Ishikawa (cell line): ENCODE data around the gene FBL.
A peak's percentile ranks its signal among the peaks of the same experiment; 100 is the strongest.

Source experiments
- CEBPB ChIP-seq: IDR thresholded peaks from 2 replicates; pipeline ENCODE4 v1.6.1; 2012
- CREB1 ChIP-seq: IDR thresholded peaks from 2 replicates; pipeline ENCODE4 v1.6.1; 2012; ENCODE audit warnings: low read depth
- EGR1 ChIP-seq: IDR thresholded peaks from 2 replicates; pipeline ENCODE4 v1.6.1; 2012
- EP300 ChIP-seq: IDR thresholded peaks from 2 replicates; pipeline ENCODE4 v1.6.1; 2012; ENCODE audit warnings: borderline replicate concordance
- FOXM1 ChIP-seq: IDR thresholded peaks from 2 replicates; pipeline ENCODE4 v1.6.1; 2012; ENCODE audit warnings: low read depth, borderline replicate concordance
- MAX ChIP-seq: IDR thresholded peaks from 2 replicates; pipeline ENCODE4 v1.6.1; 2012
- NFIC ChIP-seq: IDR thresholded peaks from 2 replicates; pipeline ENCODE4 v1.6.1; 2012
- RAD21 ChIP-seq: IDR thresholded peaks from 2 replicates; pipeline ENCODE4 v1.6.1; 2012; ENCODE audit warnings: low read depth
- REST ChIP-seq: IDR thresholded peaks from 2 replicates; pipeline ENCODE4 v1.6.1; 2012; ENCODE audit warnings: low read depth, mild to moderate bottlenecking
- TAF1 ChIP-seq: IDR thresholded peaks from 2 replicates; pipeline ENCODE4 v1.6.1; 2012; ENCODE audit warnings: low read depth, mild to moderate bottlenecking
- TCF12 ChIP-seq: IDR thresholded peaks from 2 replicates; pipeline ENCODE4 v1.6.1; 2012; ENCODE audit warnings: low read depth
- TEAD4 ChIP-seq: IDR thresholded peaks from 2 replicates; pipeline ENCODE4 v1.6.1; 2012
- USF1 ChIP-seq: IDR thresholded peaks from 2 replicates; pipeline ENCODE4 v1.6.1; 2012
- YY1 ChIP-seq: IDR thresholded peaks from 2 replicates; pipeline ENCODE4 v1.6.1; 2012; ENCODE audit warnings: low read depth
- ZBTB7A ChIP-seq: IDR thresholded peaks from 2 replicates; pipeline ENCODE4 v1.6.1; 2012; ENCODE audit warnings: low read depth

Gene FBL

GRCh38 chr19:39833464-39834286 is 12.5 kb downstream of the FBL start, which contains the start of gene DYRK1B:
Gene DYRK1B (minus strand): TSS chr19:39834162. CDS start chr19:39831867, 2,295 bp downstream.
- TF ChIP-seq MAX = peak; percentile 62
- TF ChIP-seq CREB1 = no peak
- no peak for TF ChIP-seq CEBPB
- peak; percentile 59 for TF ChIP-seq TCF12
- 0 out of 2 replicates have a peak, but pooled peaks have one; percentile 42 for TF ChIP-seq TAF1
- peak; percentile 92 for TF ChIP-seq ZBTB7A
- no peak for TF ChIP-seq FOXM1
- TF ChIP-seq EGR1 = peak; percentile 63; the same call in 1 of the 2 replicates
- TF ChIP-seq YY1 = peak; percentile 92
- TF ChIP-seq REST = no peak
- no peak; the same call in 1 of the 2 replicates for TF ChIP-seq TEAD4
- peak; percentile 100 for TF ChIP-seq USF1
- 0 out of 2 replicates have a peak, but pooled peaks have one; percentile 31 for TF ChIP-seq EP300

- TF ChIP-seq USF1 (no peak), TEAD4 (no peak), NFIC (no peak; the same call in 1 of the 2 replicates), MAX (no peak), ZBTB7A (no peak), EP300 (no peak), FOXM1 (no peak), EGR1 (no peak; the same call in 1 of the 2 replicates)
Measured at GRCh38 chr19:39833160-39833463, 13.1 kb downstream of the FBL start.

GRCh38 chr19:39832341-39833083 is 13.7 kb downstream of the FBL start:
- TF ChIP-seq USF1 (no peak), MAX (no peak), CREB1 (no peak), EGR1 (no peak), RAD21 (no peak), TAF1 (no peak), FOXM1 (no peak), NFIC (no peak), TEAD4 (no peak), EP300 (no peak), REST (no peak), YY1 (no peak), TCF12 (no peak), ZBTB7A (no peak), CEBPB (no peak)

GRCh38 chr19:39831679-39832078 is 14.5 kb downstream of the FBL start:
- TF ChIP-seq FOXM1 (no peak), CREB1 (no peak), USF1 (no peak), YY1 (no peak), ZBTB7A (no peak), TAF1 (no peak), MAX (no peak), REST (no peak), EP300 (no peak), CEBPB (no peak), TCF12 (no peak), RAD21 (no peak), TEAD4 (no peak), EGR1 (no peak), NFIC (no peak)
